CD4-positive, CD25-positive, alpha-beta regulatory T cell (primary cell): ENCODE measurements around the gene CAMK2D. TPM values are rescaled to one million over a fixed set of nuclear protein-coding genes. Genes with fewer than 3 reads are reported as not detected.

ENCODE experiments used
- ATAC-seq, 2 donors: fragments of 150-1000 bp; cut with Tn5 transposase; one replicate each; pipeline ENCODE4 v1.10.0; 2021; ENCODE audit warnings: low read depth in 2 of 2, moderate number of reproducible peaks in 2 of 2, moderate library complexity in 1 of 2
- DNase-seq, 3 donors: peaks; one replicate each; pipeline versions ENCODE4 v3.0.0 to v3.0.0-alpha.2; 2012 to 2022; ENCODE audit warnings: mixed read lengths in 1 of 3
- H3K27ac ChIP-seq: one replicate; pipeline ENCODE4 v1.7.0; 2013; ENCODE audit warnings: mild to moderate bottlenecking, low read length; ENCODE audit not compliant: insufficient read depth, poor library complexity, severe bottlenecking
- H3K27me3 ChIP-seq: one replicate; pipeline ENCODE4 v1.7.0; 2013; ENCODE audit warnings: low read length; ENCODE audit not compliant: control insufficient read depth, insufficient read depth
- H3K36me3 ChIP-seq: one replicate; pipeline ENCODE4 v1.7.0; 2013; ENCODE audit warnings: mild to moderate bottlenecking, low read length, moderate library complexity; ENCODE audit not compliant: control insufficient read depth, insufficient read depth
- H3K4me1 ChIP-seq: 2 replicates; pipeline ENCODE4 v1.7.0; 2013; ENCODE audit warnings: mild to moderate bottlenecking, low read length; ENCODE audit not compliant: insufficient read depth, control insufficient read depth, poor library complexity, severe bottlenecking
- H3K4me3 ChIP-seq: one replicate; pipeline ENCODE4 v1.7.0; 2013; ENCODE audit warnings: low read depth, mild to moderate bottlenecking, low read length, moderate library complexity
- H3K9me3 ChIP-seq, 2 experiments: 1 replicate in 1 of 2; 2 replicates in 1 of 2; pipeline ENCODE4 v1.7.0; 2013; ENCODE audit warnings: low read length in 2 of 2, mild to moderate bottlenecking in 1 of 2, moderate library complexity in 1 of 2; ENCODE audit not compliant: control insufficient read depth in 2 of 2
- H3K27ac Mint-ChIP-seq, 3 donors: one replicate each; pipeline ENCODE4 v1.8.0; 2020 to 2022; ENCODE audit warnings: mild to moderate bottlenecking in 3 of 3, mixed read lengths in 3 of 3, moderate library complexity in 2 of 3
- H3K27me3 Mint-ChIP-seq: one replicate; pipeline ENCODE4 v1.8.0; 2022; ENCODE audit warnings: mild to moderate bottlenecking, mixed read lengths
- H3K36me3 Mint-ChIP-seq: one replicate; pipeline ENCODE4 v1.8.0; 2020; ENCODE audit warnings: mixed read lengths
- H3K4me1 Mint-ChIP-seq, 4 donors: one replicate each; pipeline ENCODE4 v1.8.0; 2020 to 2022; ENCODE audit warnings: mixed read lengths in 4 of 4, mild to moderate bottlenecking in 1 of 4
- H3K4me3 Mint-ChIP-seq, 4 donors: one replicate each; pipeline ENCODE4 v1.8.0; 2020 to 2022; ENCODE audit warnings: mild to moderate bottlenecking in 4 of 4, mixed read lengths in 4 of 4, moderate library complexity in 3 of 4
- H3K9me3 Mint-ChIP-seq, 7 donors: one replicate each; pipeline ENCODE4 v1.8.0; 2020 to 2022; ENCODE audit warnings: mixed read lengths in 7 of 7, mild to moderate bottlenecking in 3 of 7, moderate library complexity in 2 of 7
- polyA plus RNA-seq, 4 donors: library from polyadenylated mRNA; unstranded; fragments of 300-500 nt; fragmentation: Illumina TruSeq; gene quantifications; one replicate each; pipeline ENCODE4 v1.2.3, GENCODE V29; 2021
- total RNA-seq: library from RNA; stranded (reverse); gene quantifications from one replicate; pipeline ENCODE4 v1.2.3, GENCODE V29; 2022

The CAMK2D gene
- total and polyA plus RNA-seq, 5 donors from 2014 or later: 24.5 to 42.7 (median 26.2) TPM

GRCh38 chr4:113614414-113614813 is 147.1 kb downstream of the CAMK2D start:
- Histone ChIP-seq H3K27ac (no peak overlapping the region), H3K27me3 (no peaks in the 10 kb centered on the region), H3K36me3 (peaks cover 7% of the 10 kb centered on the region), H3K4me1 (peaks cover 8% of the 10 kb centered on the region), H3K9me3 (no peaks in the 10 kb centered on the region), H3K4me3 (no peak overlapping the region)
- H3K4me1 Mint-ChIP-seq: peaks cover 15 to 30% (median 23%) of the 10 kb centered on the region in 4 donors
- H3K27ac Mint-ChIP-seq: no peak overlapping the region
- no peak overlapping the region for H3K4me3 Mint-ChIP-seq
- peaks cover 20% of the 10 kb centered on the region for H3K36me3 Mint-ChIP-seq
- no peak for ATAC-seq
- no peak for DNase-seq
- H3K9me3 Mint-ChIP-seq: no peaks in the 10 kb centered on the region
- H3K27me3 Mint-ChIP-seq: no peaks in the 10 kb centered on the region

GRCh38 chr4:113613503-113613902 is 148.0 kb downstream of the CAMK2D start:
- peaks cover 15 to 33% (median 23%) of the 10 kb centered on the region in 4 donors for H3K4me1 Mint-ChIP-seq
- peak overlapping the region in 1 of 3 donors; percentile 9 for H3K27ac Mint-ChIP-seq
- Histone ChIP-seq H3K36me3 (peaks cover 7% of the 10 kb centered on the region), H3K27me3 (no peaks in the 10 kb centered on the region), H3K27ac (no peak overlapping the region), H3K4me3 (no peak overlapping the region), H3K9me3 (no peaks in the 10 kb centered on the region), H3K4me1 (peaks cover 8% of the 10 kb centered on the region)
- H3K4me3 Mint-ChIP-seq: no peak overlapping the region
- DNase-seq (no peak), ATAC-seq (no peak)
- H3K9me3 Mint-ChIP-seq: no peaks in the 10 kb centered on the region
- H3K36me3 Mint-ChIP-seq: peaks cover 27% of the 10 kb centered on the region
- H3K27me3 Mint-ChIP-seq: no peaks in the 10 kb centered on the region

GRCh38 chr4:113610537-113610936 is 151.0 kb downstream of the CAMK2D start:
- H3K27ac Mint-ChIP-seq: no peak overlapping the region
- H3K36me3 Mint-ChIP-seq: peaks cover 56% of the 10 kb centered on the region
- no peak for ATAC-seq

GRCh38 chr4:113607998-113608397 is 153.5 kb downstream of the CAMK2D start:
- peaks cover 61% of the 10 kb centered on the region for H3K36me3 Mint-ChIP-seq
- H3K4me1 Mint-ChIP-seq: peaks cover 16 to 36% (median 22%) of the 10 kb centered on the region in 4 donors

More at GRCh38 chr4:113610537-113610936, 151.0 kb downstream of the CAMK2D start:
- DNase-seq: no peak
- H3K4me1 Mint-ChIP-seq: peaks cover 19 to 41% (median 26%) of the 10 kb centered on the region in 4 donors
- no peak overlapping the region for H3K27ac ChIP-seq
- no peaks in the 10 kb centered on the region for H3K4me1 ChIP-seq
- H3K27me3 ChIP-seq: no peaks in the 10 kb centered on the region
- no peaks in the 10 kb centered on the region for H3K27me3 Mint-ChIP-seq
- H3K4me3 ChIP-seq: no peak overlapping the region
- peaks cover 12% of the 10 kb centered on the region for H3K36me3 ChIP-seq
- peaks cover 0 to 3% (median 0%) of the 10 kb centered on the region in 7 donors for H3K9me3 Mint-ChIP-seq
- H3K4me3 Mint-ChIP-seq: no peak overlapping the region
- H3K9me3 ChIP-seq: no peaks in the 10 kb centered on the region

GRCh38 chr4:113607147-113607720 is 154.3 kb downstream of the CAMK2D start:
- DNase-seq: no peak
- no peaks in the 10 kb centered on the region for H3K9me3 ChIP-seq
- peaks cover 8% of the 10 kb centered on the region for H3K36me3 ChIP-seq
- ATAC-seq: no peak
- Mint-ChIP-seq H3K36me3 (peaks cover 65% of the 10 kb centered on the region), H3K4me3 (no peak overlapping the region), H3K27me3 (no peaks in the 10 kb centered on the region), H3K27ac (peak overlapping the region in 1 of 3 donors; percentile 37), H3K4me1 (peaks cover 16 to 36% (median 24%) of the 10 kb centered on the region in 4 donors), H3K9me3 (peaks cover 0 to 3% (median 0%) of the 10 kb centered on the region in 7 donors)
- H3K27ac ChIP-seq: no peak overlapping the region
- no peak overlapping the region for H3K4me3 ChIP-seq
- no peaks in the 10 kb centered on the region for H3K4me1 ChIP-seq
- no peaks in the 10 kb centered on the region for H3K27me3 ChIP-seq

More at GRCh38 chr4:113607998-113608397, 153.5 kb downstream of the CAMK2D start:
- Mint-ChIP-seq H3K4me3 (no peak overlapping the region), H3K27ac (no peak overlapping the region), H3K27me3 (no peaks in the 10 kb centered on the region), H3K9me3 (peaks cover 0 to 3% (median 0%) of the 10 kb centered on the region in 7 donors)
- Histone ChIP-seq H3K27me3 (no peaks in the 10 kb centered on the region), H3K4me3 (no peak overlapping the region), H3K9me3 (no peaks in the 10 kb centered on the region), H3K36me3 (peaks cover 8% of the 10 kb centered on the region), H3K4me1 (no peaks in the 10 kb centered on the region), H3K27ac (no peak overlapping the region)
- no peak for DNase-seq
- no peak for ATAC-seq

GRCh38 chr4:113604955-113605354 is 156.6 kb downstream of the CAMK2D start:
- H3K27ac Mint-ChIP-seq: no peak overlapping the region
- H3K27ac ChIP-seq: no peak overlapping the region
- peaks cover 60% of the 10 kb centered on the region for H3K36me3 Mint-ChIP-seq
- peaks cover 0 to 3% (median 0%) of the 10 kb centered on the region in 7 donors for H3K9me3 Mint-ChIP-seq
- H3K9me3 ChIP-seq: no peaks in the 10 kb centered on the region
- DNase-seq (no peak), ATAC-seq (no peak)
- no peak overlapping the region for H3K4me3 ChIP-seq
- peaks cover 15 to 33% (median 20%) of the 10 kb centered on the region in 4 donors for H3K4me1 Mint-ChIP-seq
- H3K27me3 Mint-ChIP-seq: no peaks in the 10 kb centered on the region
- H3K4me3 Mint-ChIP-seq: no peak overlapping the region
- no peaks in the 10 kb centered on the region for H3K27me3 ChIP-seq
- H3K4me1 ChIP-seq: no peaks in the 10 kb centered on the region
- H3K36me3 ChIP-seq: peaks cover 8% of the 10 kb centered on the region

- Histone ChIP-seq H3K4me1 (no peaks in the 10 kb centered on the region), H3K27me3 (no peaks in the 10 kb centered on the region), H3K27ac (no peak overlapping the region), H3K4me3 (no peak overlapping the region), H3K36me3 (peaks cover 10% of the 10 kb centered on the region), H3K9me3 (no peaks in the 10 kb centered on the region)
- H3K36me3 Mint-ChIP-seq: peaks cover 56% of the 10 kb centered on the region
- DNase-seq (no peak), ATAC-seq (no peak)
- no peaks in the 10 kb centered on the region for H3K27me3 Mint-ChIP-seq
- no peak overlapping the region for H3K4me3 Mint-ChIP-seq
- H3K4me1 Mint-ChIP-seq: peaks cover 20 to 36% (median 23%) of the 10 kb centered on the region in 4 donors
- peaks cover 0 to 3% (median 0%) of the 10 kb centered on the region in 7 donors for H3K9me3 Mint-ChIP-seq
- H3K27ac Mint-ChIP-seq: no peak overlapping the region
These were observed 157.6 kb downstream of the CAMK2D start for GRCh38 chr4:113603911-113604310.
